Umbilical cord (tissue), 2 donors: ENCODE results near the gene RPL19. TPM values are rescaled to one million over a fixed set of nuclear protein-coding genes. Genes with fewer than 3 reads are reported as not detected.
"Not testable (repeated sequence)": the region's sequence is repeated elsewhere in the genome, so short reads cannot be mapped to it uniquely, and the experiment has no call there.

Experiments
- DNase-seq: peaks from one replicate; pipeline ENCODE4 v3.0.0-alpha.2; 2015; ENCODE audit warnings: low spot score
- total RNA-seq: library from RNA; depleted of rRNA; stranded (reverse); fragments of >200 nt; gene quantifications from one replicate; pipeline ENCODE4 v1.2.3, GENCODE V29; 2014; ENCODE audit warnings: low replicate concordance; ENCODE audit not compliant: insufficient read depth

Gene RPL19
- total RNA-seq, 1 donor from 2014 or later: 1,371 TPM

- no peak for DNase-seq
These were observed 44.0 kb downstream of the RPL19 start for GRCh38 chr17:39244016-39244599.

GRCh38 chr17:39244600-39245570, 44.8 kb downstream of the RPL19 start:
- DNase-seq: peak; percentile 89

- no peak for DNase-seq
These were observed 46.2 kb downstream of the RPL19 start for GRCh38 chr17:39246274-39246673.

- DNase-seq: not testable (repeated sequence)
These were observed 50.0 kb downstream of the RPL19 start for GRCh38 chr17:39250076-39250475.

- no peak for DNase-seq
These were observed 51.9 kb downstream of the RPL19 start for GRCh38 chr17:39251997-39252396.

- no peak for DNase-seq
These were observed 52.8 kb downstream of the RPL19 start for GRCh38 chr17:39252788-39253460.

Other genes with a start within 250 kb of the RPL19 start
- not detected for gene FBXO47, start 232.9 kb upstream of the RPL19 start, total RNA-seq
- 9.9 TPM for gene PLXDC1, start 48.6 kb upstream of the RPL19 start, total RNA-seq
- 2.6 TPM for gene ARL5C, start 34.1 kb upstream of the RPL19 start, total RNA-seq
- 4.8 TPM for gene CACNB1, start 2.6 kb upstream of the RPL19 start, total RNA-seq
- 0.24 TPM for gene STAC2, start 25.7 kb downstream of the RPL19 start, total RNA-seq
- 29.9 TPM for gene FBXL20, start 201.3 kb downstream of the RPL19 start, total RNA-seq